WTC11 (cell line): ENCODE results near the gene SARM1.

Experiments
- CREB1 ChIP-seq: sonication (generic); formaldehyde crosslinking; IDR thresholded peaks from 2 replicates; pipeline ENCODE4 v1.8.0; 2023; ENCODE audit warnings: mild to moderate bottlenecking, missing genetic modification reagents
- FOXJ3 ChIP-seq: sonication (generic); formaldehyde crosslinking; IDR thresholded peaks from 2 replicates; pipeline ENCODE4 v1.9.0; 2021; ENCODE audit warnings: missing genetic modification reagents, mild to moderate bottlenecking, borderline replicate concordance
- TEAD1 ChIP-seq: sonication (generic); formaldehyde crosslinking; IDR thresholded peaks from 2 replicates; pipeline ENCODE4 v1.8.0; 2022; ENCODE audit warnings: mild to moderate bottlenecking, missing genetic modification reagents
- TF ChIP-seq, protein P1 (sequence below): sonication (generic); formaldehyde crosslinking; IDR thresholded peaks from 2 replicates; pipeline ENCODE4 v1.8.1; 2022; ENCODE audit warnings: low read depth, mild to moderate bottlenecking, moderate library complexity, missing genetic modification reagents, borderline replicate concordance
- TF ChIP-seq, protein P2 (sequence below): fragments of 200-600 bp; IDR thresholded peaks from 2 replicates; pipeline ENCODE4 v1.8.0; 2022; ENCODE audit warnings: antibody characterized with exemption
- TF ChIP-seq, protein P3 (sequence below): sonication (generic); formaldehyde crosslinking; IDR thresholded peaks from 2 replicates; pipeline ENCODE4 v1.8.1; 2023; ENCODE audit warnings: mild to moderate bottlenecking, missing genetic modification reagents, moderate library complexity
- TF ChIP-seq, protein P4 (sequence below): sonication (generic); formaldehyde crosslinking; IDR thresholded peaks from 2 replicates; pipeline ENCODE4 v1.8.1; 2022; ENCODE audit warnings: mild to moderate bottlenecking, missing genetic modification reagents, moderate library complexity, borderline replicate concordance
- TF ChIP-seq, protein P5 (sequence below): sonication (generic); formaldehyde crosslinking; IDR thresholded peaks from 2 replicates; pipeline ENCODE4 v1.8.0; 2022; ENCODE audit warnings: mild to moderate bottlenecking, missing genetic modification reagents

DNA sequence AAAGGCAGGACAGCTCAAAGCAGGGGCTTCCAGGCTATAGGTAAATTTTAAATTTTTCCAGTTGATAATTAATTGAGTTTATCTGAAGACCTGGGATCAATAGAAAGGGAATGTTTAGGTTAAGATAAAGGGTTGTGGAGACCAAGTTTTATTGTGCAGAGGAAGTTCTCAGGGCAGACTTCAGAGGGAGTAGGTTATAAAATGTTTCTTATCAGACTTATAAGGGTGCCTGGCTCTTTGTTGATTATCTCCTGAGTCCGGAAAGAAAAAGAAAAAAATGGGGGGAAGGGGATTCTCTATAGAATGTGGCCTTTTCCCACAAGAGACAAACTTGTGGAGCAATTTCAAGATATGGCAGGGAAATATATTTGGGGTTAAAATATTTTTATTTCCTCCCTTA, 18.6 kb downstream of the SARM1 start:
- TF ChIP-seq, protein P1, sequence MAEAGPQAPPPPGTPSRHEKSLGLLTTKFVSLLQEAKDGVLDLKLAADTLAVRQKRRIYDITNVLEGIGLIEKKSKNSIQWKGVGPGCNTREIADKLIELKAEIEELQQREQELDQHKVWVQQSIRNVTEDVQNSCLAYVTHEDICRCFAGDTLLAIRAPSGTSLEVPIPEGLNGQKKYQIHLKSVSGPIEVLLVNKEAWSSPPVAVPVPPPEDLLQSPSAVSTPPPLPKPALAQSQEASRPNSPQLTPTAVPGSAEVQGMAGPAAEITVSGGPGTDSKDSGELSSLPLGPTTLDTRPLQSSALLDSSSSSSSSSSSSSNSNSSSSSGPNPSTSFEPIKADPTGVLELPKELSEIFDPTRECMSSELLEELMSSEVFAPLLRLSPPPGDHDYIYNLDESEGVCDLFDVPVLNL (CRISPR knock-in tag), result no peak
- TF ChIP-seq, protein P2, sequence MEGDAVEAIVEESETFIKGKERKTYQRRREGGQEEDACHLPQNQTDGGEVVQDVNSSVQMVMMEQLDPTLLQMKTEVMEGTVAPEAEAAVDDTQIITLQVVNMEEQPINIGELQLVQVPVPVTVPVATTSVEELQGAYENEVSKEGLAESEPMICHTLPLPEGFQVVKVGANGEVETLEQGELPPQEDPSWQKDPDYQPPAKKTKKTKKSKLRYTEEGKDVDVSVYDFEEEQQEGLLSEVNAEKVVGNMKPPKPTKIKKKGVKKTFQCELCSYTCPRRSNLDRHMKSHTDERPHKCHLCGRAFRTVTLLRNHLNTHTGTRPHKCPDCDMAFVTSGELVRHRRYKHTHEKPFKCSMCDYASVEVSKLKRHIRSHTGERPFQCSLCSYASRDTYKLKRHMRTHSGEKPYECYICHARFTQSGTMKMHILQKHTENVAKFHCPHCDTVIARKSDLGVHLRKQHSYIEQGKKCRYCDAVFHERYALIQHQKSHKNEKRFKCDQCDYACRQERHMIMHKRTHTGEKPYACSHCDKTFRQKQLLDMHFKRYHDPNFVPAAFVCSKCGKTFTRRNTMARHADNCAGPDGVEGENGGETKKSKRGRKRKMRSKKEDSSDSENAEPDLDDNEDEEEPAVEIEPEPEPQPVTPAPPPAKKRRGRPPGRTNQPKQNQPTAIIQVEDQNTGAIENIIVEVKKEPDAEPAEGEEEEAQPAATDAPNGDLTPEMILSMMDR, result no peak
- TF ChIP-seq, protein P3, sequence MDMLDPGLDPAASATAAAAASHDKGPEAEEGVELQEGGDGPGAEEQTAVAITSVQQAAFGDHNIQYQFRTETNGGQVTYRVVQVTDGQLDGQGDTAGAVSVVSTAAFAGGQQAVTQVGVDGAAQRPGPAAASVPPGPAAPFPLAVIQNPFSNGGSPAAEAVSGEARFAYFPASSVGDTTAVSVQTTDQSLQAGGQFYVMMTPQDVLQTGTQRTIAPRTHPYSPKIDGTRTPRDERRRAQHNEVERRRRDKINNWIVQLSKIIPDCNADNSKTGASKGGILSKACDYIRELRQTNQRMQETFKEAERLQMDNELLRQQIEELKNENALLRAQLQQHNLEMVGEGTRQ (CRISPR knock-in tag), result no peak
- no peak for TF ChIP-seq CREB1 (CRISPR knock-in tag)
- TF ChIP-seq, protein P4, sequence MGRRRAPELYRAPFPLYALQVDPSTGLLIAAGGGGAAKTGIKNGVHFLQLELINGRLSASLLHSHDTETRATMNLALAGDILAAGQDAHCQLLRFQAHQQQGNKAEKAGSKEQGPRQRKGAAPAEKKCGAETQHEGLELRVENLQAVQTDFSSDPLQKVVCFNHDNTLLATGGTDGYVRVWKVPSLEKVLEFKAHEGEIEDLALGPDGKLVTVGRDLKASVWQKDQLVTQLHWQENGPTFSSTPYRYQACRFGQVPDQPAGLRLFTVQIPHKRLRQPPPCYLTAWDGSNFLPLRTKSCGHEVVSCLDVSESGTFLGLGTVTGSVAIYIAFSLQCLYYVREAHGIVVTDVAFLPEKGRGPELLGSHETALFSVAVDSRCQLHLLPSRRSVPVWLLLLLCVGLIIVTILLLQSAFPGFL (CRISPR knock-in tag), result no peak
- TF ChIP-seq FOXJ3, result no peak
- no peak for TF ChIP-seq TEAD1 (CRISPR knock-in tag)
- TF ChIP-seq, protein P5, sequence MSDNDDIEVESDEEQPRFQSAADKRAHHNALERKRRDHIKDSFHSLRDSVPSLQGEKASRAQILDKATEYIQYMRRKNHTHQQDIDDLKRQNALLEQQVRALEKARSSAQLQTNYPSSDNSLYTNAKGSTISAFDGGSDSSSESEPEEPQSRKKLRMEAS (CRISPR knock-in tag), result no peak
